ENCODE results near the gene ELFN2.

Gene ELFN2

DNA sequence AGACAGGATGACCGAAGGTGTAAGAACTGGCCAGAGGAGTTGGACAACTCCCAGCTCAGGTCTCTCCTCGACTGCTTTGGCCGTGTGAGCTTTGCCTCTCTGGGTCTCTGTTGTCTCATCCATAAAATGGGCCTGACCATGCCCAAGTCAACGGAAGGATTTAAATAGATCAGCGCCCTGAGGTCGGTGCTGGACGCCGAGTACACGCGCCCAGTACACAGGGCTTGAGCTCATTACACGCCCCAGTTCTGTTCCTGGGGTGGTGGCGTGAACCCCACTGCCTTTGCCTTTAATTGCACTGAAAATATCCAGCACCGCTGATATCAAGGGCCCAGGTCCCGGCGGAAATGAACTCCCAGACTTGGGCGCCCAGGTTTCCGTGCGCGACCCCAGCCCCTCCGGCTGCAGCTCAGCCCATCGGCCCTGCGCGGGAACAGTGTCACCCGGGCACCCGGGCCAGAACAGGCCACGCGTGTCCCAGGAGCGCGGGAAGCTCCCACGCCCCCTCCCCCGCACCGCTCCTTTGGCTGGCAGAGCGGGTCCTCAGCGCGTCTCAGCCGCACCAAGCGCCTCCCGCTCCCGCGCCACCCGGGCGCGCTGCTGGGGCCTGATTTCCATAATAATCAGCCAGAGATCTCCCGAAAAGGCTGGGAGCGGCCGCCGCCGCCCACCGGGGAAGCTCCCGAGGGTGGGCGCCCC, 102.8 kb downstream of the ELFN2 start:
- TF ChIP-seq, protein P1, sequence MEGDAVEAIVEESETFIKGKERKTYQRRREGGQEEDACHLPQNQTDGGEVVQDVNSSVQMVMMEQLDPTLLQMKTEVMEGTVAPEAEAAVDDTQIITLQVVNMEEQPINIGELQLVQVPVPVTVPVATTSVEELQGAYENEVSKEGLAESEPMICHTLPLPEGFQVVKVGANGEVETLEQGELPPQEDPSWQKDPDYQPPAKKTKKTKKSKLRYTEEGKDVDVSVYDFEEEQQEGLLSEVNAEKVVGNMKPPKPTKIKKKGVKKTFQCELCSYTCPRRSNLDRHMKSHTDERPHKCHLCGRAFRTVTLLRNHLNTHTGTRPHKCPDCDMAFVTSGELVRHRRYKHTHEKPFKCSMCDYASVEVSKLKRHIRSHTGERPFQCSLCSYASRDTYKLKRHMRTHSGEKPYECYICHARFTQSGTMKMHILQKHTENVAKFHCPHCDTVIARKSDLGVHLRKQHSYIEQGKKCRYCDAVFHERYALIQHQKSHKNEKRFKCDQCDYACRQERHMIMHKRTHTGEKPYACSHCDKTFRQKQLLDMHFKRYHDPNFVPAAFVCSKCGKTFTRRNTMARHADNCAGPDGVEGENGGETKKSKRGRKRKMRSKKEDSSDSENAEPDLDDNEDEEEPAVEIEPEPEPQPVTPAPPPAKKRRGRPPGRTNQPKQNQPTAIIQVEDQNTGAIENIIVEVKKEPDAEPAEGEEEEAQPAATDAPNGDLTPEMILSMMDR (IDR thresholded peaks at IDR 0.05; ENCODE audit: low read depth, low read length, missing control alignments): no peak
- in situ Hi-C loops (cut with HindIII; ENCODE audit: low pct_ligation_motif_present, low sequenced_read_pairs): no loop called here
- peak overlapping the region; percentile 27 for H3K4me3 ChIP-seq (ENCODE audit: low read depth, low read length)
- H3K27ac ChIP-seq: no peak overlapping the region
- no peaks in the 10 kb centered on the region for H3K36me3 ChIP-seq (replicated peaks)
- DNase-seq: no peak
- H3K27me3 ChIP-seq (replicated peaks): peaks cover 2% of the 10 kb centered on the region

DNA sequence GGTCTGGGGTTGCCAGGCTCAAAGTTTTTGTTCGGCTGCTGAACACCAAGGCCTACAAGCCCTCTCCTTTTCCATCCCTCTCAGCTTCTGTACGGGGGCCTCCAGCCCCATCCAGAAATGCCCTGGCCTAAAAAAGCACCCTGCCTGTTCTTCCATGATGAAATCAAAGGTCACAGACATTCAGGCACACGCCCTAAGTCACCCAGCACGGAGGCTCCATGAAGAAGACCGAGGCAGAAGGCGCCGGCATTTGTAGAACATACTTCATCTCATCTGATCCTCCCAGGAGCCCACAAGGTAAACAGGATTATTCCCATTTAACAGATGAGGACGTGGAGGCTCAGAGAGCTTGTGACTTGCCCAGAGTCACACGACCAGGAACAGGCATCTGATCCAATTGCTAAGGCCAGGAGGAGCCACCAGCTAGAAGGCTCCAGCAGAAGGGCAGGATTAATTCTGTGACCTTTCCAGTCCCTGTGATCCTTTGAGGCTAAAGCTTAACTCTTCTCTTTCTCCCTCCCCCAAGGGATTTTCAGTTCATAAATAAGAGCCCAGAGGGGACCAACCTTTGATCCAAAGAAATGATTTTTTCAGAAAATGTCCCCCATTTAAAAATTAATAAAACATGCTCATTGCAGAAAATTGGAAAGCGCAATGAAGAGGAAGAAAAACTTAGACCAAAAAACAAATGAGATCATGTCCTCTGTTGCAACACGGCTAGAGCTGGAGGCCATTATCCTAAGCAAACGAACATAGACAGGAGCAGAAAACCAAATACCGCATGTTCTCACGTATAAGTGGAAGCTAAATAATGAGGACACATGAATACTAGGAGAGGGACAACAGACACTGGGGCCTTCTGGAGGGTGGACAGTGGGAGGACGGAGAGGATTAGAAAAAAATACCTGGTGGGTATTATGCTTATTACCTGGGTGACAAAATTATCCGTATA, 106.3 kb downstream of the ELFN2 start:
- H3K27me3 ChIP-seq (replicated peaks): peaks cover 2% of the 10 kb centered on the region
- in situ Hi-C loops (cut with HindIII; ENCODE audit: low pct_ligation_motif_present, low sequenced_read_pairs): no loop called here
- TF ChIP-seq, protein P1 (IDR thresholded peaks at IDR 0.05; ENCODE audit: low read depth, low read length, missing control alignments): no peak
- H3K27ac ChIP-seq: no peak overlapping the region
- no peaks in the 10 kb centered on the region for H3K36me3 ChIP-seq (replicated peaks)
- DNase-seq: no peak
- no peak overlapping the region for H3K4me3 ChIP-seq (ENCODE audit: low read depth, low read length)

DNA sequence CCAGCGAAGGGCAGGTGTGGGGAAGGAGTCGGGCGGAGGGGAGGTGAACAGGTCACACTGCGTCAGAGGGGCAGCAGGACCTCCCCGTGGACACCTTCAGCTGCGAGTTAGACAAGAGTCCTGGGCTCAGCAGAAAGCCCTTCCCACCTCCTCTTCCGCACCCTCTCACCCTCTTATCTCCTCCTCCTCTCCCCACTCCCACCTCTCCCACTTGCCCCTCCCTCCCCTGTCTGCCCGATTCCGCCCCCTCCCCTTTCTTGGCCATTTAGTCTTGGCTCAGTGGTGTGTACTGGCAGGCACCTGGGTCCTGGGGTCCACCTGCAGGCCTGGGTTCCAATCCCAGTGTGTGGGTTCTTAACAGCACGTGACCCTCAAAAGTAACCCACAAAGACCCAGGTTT, 107.8 kb downstream of the ELFN2 start:
- no peak overlapping the region for H3K4me3 ChIP-seq (ENCODE audit: low read depth, low read length)
- TF ChIP-seq, protein P1 (IDR thresholded peaks at IDR 0.05; ENCODE audit: low read depth, low read length, missing control alignments): no peak
- no peaks in the 10 kb centered on the region for H3K36me3 ChIP-seq (replicated peaks)
- no peak for DNase-seq
- H3K27ac ChIP-seq: no peak overlapping the region
- in situ Hi-C loops (cut with HindIII; ENCODE audit: low pct_ligation_motif_present, low sequenced_read_pairs): no loop called here
- H3K27me3 ChIP-seq (replicated peaks): peaks cover under 1% of the 10 kb centered on the region

DNA sequence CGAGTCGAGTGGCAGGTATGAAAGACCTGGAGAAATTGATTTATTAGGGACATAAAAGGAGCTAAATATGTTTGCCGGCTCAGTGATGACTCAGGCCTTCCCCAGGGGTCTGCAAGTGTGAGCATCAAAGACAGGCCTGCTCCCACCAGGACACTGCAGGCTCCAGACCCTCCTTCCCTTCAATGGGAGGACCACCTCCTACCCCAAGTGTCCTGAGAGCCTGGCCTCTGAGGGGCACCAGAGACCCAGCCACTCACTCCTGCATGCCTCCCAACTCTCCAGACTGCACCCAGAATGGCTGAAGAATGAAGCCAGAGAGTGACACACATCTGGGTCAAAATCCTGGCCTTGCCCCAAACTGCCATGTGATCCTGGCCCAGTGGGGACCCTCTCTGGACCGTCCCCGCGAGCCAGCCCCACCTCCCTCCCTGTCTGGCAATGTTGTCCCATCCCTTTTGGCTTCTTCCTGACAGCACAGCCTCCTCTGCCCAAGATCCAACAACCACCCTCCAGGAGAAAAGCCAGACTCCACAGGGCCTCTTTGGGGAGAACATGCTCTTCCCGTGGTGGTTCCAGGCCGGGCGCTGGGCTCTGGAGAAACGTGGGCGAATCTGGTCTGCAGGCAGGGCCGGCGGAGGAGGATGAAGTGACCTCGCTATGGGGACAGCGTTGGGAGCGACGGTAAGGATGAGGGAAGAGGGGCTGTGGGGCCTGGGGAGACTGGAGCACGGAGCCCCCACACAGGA, 108.7 kb downstream of the ELFN2 start:
- H3K27ac ChIP-seq: no peak overlapping the region
- in situ Hi-C loops (cut with HindIII; ENCODE audit: low pct_ligation_motif_present, low sequenced_read_pairs): no loop called here
- no peak overlapping the region for H3K4me3 ChIP-seq (ENCODE audit: low read depth, low read length)
- TF ChIP-seq, protein P1 (IDR thresholded peaks at IDR 0.05; ENCODE audit: low read depth, low read length, missing control alignments): peak; percentile 29
- no peak for DNase-seq
- H3K27me3 ChIP-seq (replicated peaks): no peaks in the 10 kb centered on the region
- H3K36me3 ChIP-seq (replicated peaks): no peaks in the 10 kb centered on the region

All from brain microvascular endothelial cell (primary cell).